NCI-H446 treated with DMSO at 0.1 percent for 48 hours (cell line): ENCODE data around the gene SLC20A1.

Experiments used
- DNase-seq: peaks from one replicate; lab custom pipeline; 2025; lab: John Stamatoyannopoulos, UW

Gene SLC20A1

GRCh38 chr2:112709703-112710102 lies 64.0 kb downstream of the SLC20A1 start:
- DNase-seq: no peak

GRCh38 chr2:112710956-112711750 lies 65.4 kb downstream of the SLC20A1 start:
- DNase-seq: no peak

GRCh38 chr2:112712465-112712864 lies 66.7 kb downstream of the SLC20A1 start:
- DNase-seq: no peak

- DNase-seq: no peak
Observed at GRCh38 chr2:112712903-112713584, 67.3 kb downstream of the SLC20A1 start.
